GM23338 (cell line): Measurements from ENCODE around the gene ABCC1.

Experiments used
- CTCF ChIP-seq, 2 experiments: fragments of 200-600 bp in 1 of 2; sonication (generic) in 1 of 2; conservative IDR thresholded peaks; 2 replicates each; pipeline versions ENCODE4 v1.5.1 to v1.6.1; 2016 to 2017; ENCODE audit warnings: antibody characterized with exemption in 2 of 2, low read depth in 2 of 2, mild to moderate bottlenecking in 2 of 2, moderate library complexity in 1 of 2
- EZH2 ChIP-seq: fragments of 200-600 bp; sonication (generic); IDR thresholded peaks from one replicate; pipeline ENCODE4 v1.8.0; 2017; ENCODE audit warnings: antibody characterized with exemption, mild to moderate bottlenecking, low read depth; ENCODE audit not compliant: unreplicated experiment
- REST ChIP-seq: IDR thresholded peaks from one replicate; pipeline ENCODE4 v1.6.1; 2018; ENCODE audit warnings: antibody characterized with exemption; ENCODE audit not compliant: unreplicated experiment

GRCh38 chr16:15970202-15970601 is 20.8 kb downstream of the ABCC1 start:
- no peak for TF ChIP-seq CTCF (conservative IDR thresholded peaks at IDR 0.05; ENCODE audit: low read depth in 2 of 2)
- no peak for TF ChIP-seq REST
- no peak for TF ChIP-seq EZH2
